GM12878 (cell line): ENCODE results near the gene PLD4. TPM values are rescaled to one million over a fixed set of nuclear protein-coding genes. Genes with fewer than 3 reads are reported as not detected.

Source experiments
- ATAC-seq: fragments of 200-7000 bp; cut with Tn5 transposase; 3 replicates; pipeline ENCODE4 v1.9.1; 2020; ENCODE audit warnings: mild to moderate bottlenecking, moderate library complexity
- BruUV-seq: library from RNA; stranded (reverse); fragments of 400-500 nt; replicated peaks from 2 replicates; lab custom pipeline; 2021; lab: Mats Ljungman, UMichigan
- CTCF ChIA-PET: fragments of 300-600 bp; sonication (Branson Sonifier 250); formaldehyde crosslinking; extraction: SDS; loops from one replicate; lab custom pipeline; 2021; ENCODE audit warnings: inconsistent platforms; lab: Yijun Ruan, JAX
- POLR2A ChIA-PET: fragments of 350-600 bp; formaldehyde crosslinking; extraction: SDS; loops from one replicate; lab custom pipeline; 2021; ENCODE audit warnings: inconsistent platforms; lab: Charles Lee
- RAD21 ChIA-PET: fragments of 300-600 bp; sonication (Branson Sonifier 250); formaldehyde crosslinking; loops from one replicate; lab custom pipeline; 2023; ENCODE audit warnings: antibody characterized with exemption; ENCODE audit not compliant: unreplicated experiment; lab: Charles Lee
- SMC1A ChIA-PET: fragments of 300-600 bp; sonication (Branson Sonifier 250); formaldehyde crosslinking; loops from one replicate; lab custom pipeline; 2023; ENCODE audit not compliant: unreplicated experiment, uncharacterized antibody; lab: Charles Lee
- DNase-seq: peaks from one replicate; pipeline ENCODE4 v3.0.0-alpha.2; 2011; ENCODE audit warnings: low read depth, low spot score
- FAIRE-seq: peaks from 3 replicates; lab custom pipeline; 2011; peaks lifted over from hg19 to GRCh38; lab: Jason Lieb, UNC
- H2AFZ ChIP-seq: 2 replicates; pipeline ENCODE4 v1.6.0; 2011; ENCODE audit warnings: low read depth, low read length, control low read depth; ENCODE audit not compliant: control insufficient read depth
- H3K27ac ChIP-seq: 2 replicates; pipeline ENCODE4 v1.5.1; 2011; ENCODE audit warnings: control low read depth; ENCODE audit not compliant: control insufficient read depth, insufficient read depth
- H3K27me3 ChIP-seq, 2 experiments: replicated peaks in 1 of 2; 2 replicates each; pipeline versions ENCODE4 v1.6.0 to v1.6.1; 2011; ENCODE audit warnings: low read length in 1 of 2; ENCODE audit not compliant: control insufficient read depth in 2 of 2, insufficient read depth in 2 of 2
- H3K36me3 ChIP-seq, 2 experiments: 2 replicates each; pipeline ENCODE4 v1.5.1; 2011; ENCODE audit warnings: low read length in 1 of 2; ENCODE audit not compliant: control insufficient read depth in 2 of 2, insufficient read depth in 2 of 2
- H3K4me1 ChIP-seq: 2 replicates; pipeline ENCODE4 v1.6.1; 2011; ENCODE audit warnings: mild to moderate bottlenecking, low read length, moderate library complexity, mixed read lengths; ENCODE audit not compliant: control insufficient read depth, insufficient read depth
- H3K4me2 ChIP-seq: 2 replicates; pipeline ENCODE4 v1.6.0; 2011; ENCODE audit warnings: control low read depth; ENCODE audit not compliant: control insufficient read depth, insufficient read depth
- H3K4me3 ChIP-seq: fragments of 200-600 bp; sonication (generic); 2 replicates; pipeline ENCODE4 v1.5.1; 2016
- H3K79me2 ChIP-seq: 2 replicates; pipeline ENCODE4 v1.6.0; 2011; ENCODE audit warnings: low read length; ENCODE audit not compliant: control insufficient read depth, insufficient read depth
- H3K9ac ChIP-seq: 2 replicates; pipeline ENCODE4 v1.8.0; 2011; ENCODE audit warnings: low read length, control low read depth, mixed read lengths; ENCODE audit not compliant: control insufficient read depth, insufficient read depth
- H3K9me3 ChIP-seq: replicated peaks from 3 replicates; pipeline ENCODE4 v1.5.1; 2011; ENCODE audit warnings: mild to moderate bottlenecking, low read length; ENCODE audit not compliant: control insufficient read depth, insufficient read depth
- H4K20me1 ChIP-seq: 2 replicates; pipeline ENCODE4 v1.6.0; 2011; ENCODE audit not compliant: control insufficient read depth, insufficient read depth
- ATF2 ChIP-seq: IDR thresholded peaks from 2 replicates; pipeline ENCODE4 v1.6.1; 2012; ENCODE audit warnings: low read length, inconsistent platforms
- EGR1 ChIP-seq, 2 experiments: IDR thresholded peaks; 1 replicate in 1 of 2; 2 replicates in 1 of 2; pipeline ENCODE4 v1.6.1; 2011 to 2012; ENCODE audit warnings: low read depth in 2 of 2, low read length in 2 of 2, borderline replicate concordance in 1 of 2, mild to moderate bottlenecking in 1 of 2, moderate library complexity in 1 of 2
- NFIC ChIP-seq: IDR thresholded peaks from 2 replicates; pipeline ENCODE4 v1.6.1; 2012; ENCODE audit warnings: low read depth, mild to moderate bottlenecking, inconsistent platforms, low read length, moderate library complexity
- POLR2AphosphoS5 ChIP-seq: IDR thresholded peaks from 2 replicates; pipeline ENCODE4 v1.6.1; 2011; ENCODE audit warnings: mild to moderate bottlenecking, low read length, inconsistent platforms
- SREBF1 ChIP-seq: IDR thresholded peaks from 2 replicates; pipeline ENCODE4 v1.6.1; 2012; ENCODE audit warnings: mild to moderate bottlenecking, low read length
- STAT1 ChIP-seq: fragments of 450-650 bp; conservative IDR thresholded peaks from 2 replicates; pipeline ENCODE4 v1.6.1; 2014; ENCODE audit warnings: antibody characterized with exemption, mild to moderate bottlenecking
- TCF7 ChIP-seq: IDR thresholded peaks from 2 replicates; pipeline ENCODE4 v1.6.1; 2014; ENCODE audit warnings: antibody characterized with exemption, borderline replicate concordance
- WGBS: methylation state at CpG from one replicate; pipeline ENCODE4 v1.1.6; 2016; ENCODE audit warnings: low lambda C conversion rate; ENCODE audit not compliant: insufficient replicate concordance, insufficient coverage; ENCODE audit errors: missing lambda C conversion rate; 5-methylcytosine and 5-hydroxymethylcytosine counted together
- in situ Hi-C: fragments of 300-500 bp; cut with MboI; formaldehyde crosslinking; loops from 9 replicates; pipeline ENCODE4 v1.14.3; 2018; ENCODE audit warnings: mixed read lengths
- intact Hi-C: fragments of 100-400 bp; cut with micrococcal nuclease; formaldehyde crosslinking; loops from one replicate; pipeline ENCODE4 v1.14.2; 2022; ENCODE audit not compliant: unreplicated experiment
- polyA plus RNA-seq, 11 experiments: library from polyadenylated mRNA; depleted of rRNA in 4 of 11; unstranded in 6 of 11; stranded (reverse) in 5 of 11; fragments of >200 nt; fragmentation: Nextera tagmentation in 4 of 11; fragmentation: Illumina TruSeq in 1 of 11; extraction: Ambion mirVana in 4 of 11; extraction: Trizol in 1 of 11; gene quantifications; 1 replicate in 1 of 11; 2 replicates in 10 of 11; pipeline versions ENCODE4 v1.2.1 to v1.2.3, GENCODE V29; 2011 to 2016; ENCODE audit warnings: inconsistent platforms in 2 of 11, missing spikeins in 2 of 11, low read depth in 1 of 11
- total RNA-seq, 4 experiments: library from RNA; depleted of rRNA in 3 of 4; stranded (reverse); fragments of >200 nt in 3 of 4; fragmentation: Illumina TruSeq in 1 of 4; extraction: Trizol in 1 of 4; gene quantifications; 2 replicates each; pipeline versions ENCODE4 v1.2.1 to v1.2.3, GENCODE V29; 2013 to 2021

The PLD4 gene
- total and polyA plus RNA-seq, 10 of the 15 experiments (the other 5 are each of a cell fraction or from before 2014, with no cell fraction given), result 0.20 to 57.7 (median 9.9) TPM

- H3K36me3 ChIP-seq, result no peaks in the 10 kb centered on the region
- H3K4me1 ChIP-seq, result peaks cover 12% of the 10 kb centered on the region
- no peak overlapping the region for H3K4me3 ChIP-seq
- TF ChIP-seq EGR1 (IDR thresholded peaks at IDR 0.05; ENCODE audit: borderline replicate concordance in 1 of 2, low read depth in 2 of 2, low read length in 2 of 2), result no peak
- TF ChIP-seq NFIC, result no peak
- no peak for TF ChIP-seq SREBF1
- TF ChIP-seq STAT1, result no peak
- no peak for TF ChIP-seq ATF2
- TF ChIP-seq TCF7, result no peak
- TF ChIP-seq POLR2AphosphoS5, result no peak
- H3K9me3 ChIP-seq, result no peaks in the 10 kb centered on the region
- ChIA-PET RAD21 (no interaction called here), POLR2A (no interaction called here), SMC1A (no interaction called here), CTCF (interaction anchor here (1.0 kb wide), 1 partner anchor 76 kb away, joined by 3 read pairs; no protein-coding TSS in a partner anchor)
- FAIRE-seq, result no peak
- intact Hi-C loops, result loop anchor here (5.0 kb wide), 1 partner anchor 34 kb away; no protein-coding TSS in a partner anchor
- ATAC-seq, result no peak
- no peak overlapping the region for H3K27ac ChIP-seq
- H3K79me2 ChIP-seq, result no peaks in the 10 kb centered on the region
- no peak overlapping the region for H3K9ac ChIP-seq
- DNase-seq, result no peak
- no peaks in the 10 kb centered on the region; the same call in 1 of the 2 replicates for H4K20me1 ChIP-seq
- H3K4me2 ChIP-seq, result no peak overlapping the region
- BruUV-seq, result no TSS peak
- H3K27me3 ChIP-seq, result peaks cover 9% of the 10 kb centered on the region in 2 experiments
- in situ Hi-C loops, result no loop called here
- no peak overlapping the region for H2AFZ ChIP-seq
- 85% methylated on average over 9 of the region's 9 CpGs for WGBS
These were observed 6.7 kb downstream of the PLD4 start for GRCh38 chr14:104931304-104931770.
